IPS-11a (cell line): ENCODE results near the gene SLC35F6.

Source experiments
- H3K4me3 ChIP-seq: one replicate; pipeline ENCODE4 v1.5.1; 2013; ENCODE audit warnings: low read depth, low read length, control low read depth

SLC35F6 gene

GRCh38 chr2:26816893-26817292 lies 52.8 kb downstream of the SLC35F6 start:
- H3K4me3 ChIP-seq: no peak overlapping the region

- H3K4me3 ChIP-seq: no peak overlapping the region
Observed at GRCh38 chr2:26818255-26818654, 54.2 kb downstream of the SLC35F6 start.

- H3K4me3 ChIP-seq: no peak overlapping the region
Observed at GRCh38 chr2:26818972-26819371, 54.9 kb downstream of the SLC35F6 start.

GRCh38 chr2:26820932-26821331 lies 56.8 kb downstream of the SLC35F6 start:
- H3K4me3 ChIP-seq: no peak overlapping the region

- no peak overlapping the region for H3K4me3 ChIP-seq
Observed at GRCh38 chr2:26822877-26823276, 58.8 kb downstream of the SLC35F6 start.
